Skin epidermis (tissue), 12 donors: Measurements from ENCODE around the gene SLC4A9.
"Not testable (repeated sequence)": the region's sequence is repeated elsewhere in the genome, so short reads cannot be mapped to it uniquely, and the experiment has no call there.

ENCODE experiments used
- H3K27ac ChIP-seq, 21 experiments: fragments of 200-600 bp; sonication (generic) in 11 of 21; one replicate each; pipeline ENCODE4 v1.5.0; 2020; ENCODE audit warnings: mild to moderate bottlenecking in 3 of 21, inconsistent platforms in 2 of 21, moderate library complexity in 2 of 21
- H3K4me3 ChIP-seq, 7 experiments: fragments of 200-600 bp; sonication (generic) in 2 of 7; one replicate each; pipeline ENCODE4 v1.5.0; 2020; ENCODE audit warnings: inconsistent platforms in 2 of 7, mild to moderate bottlenecking in 2 of 7, moderate library complexity in 1 of 7

The SLC4A9 gene

DNA sequence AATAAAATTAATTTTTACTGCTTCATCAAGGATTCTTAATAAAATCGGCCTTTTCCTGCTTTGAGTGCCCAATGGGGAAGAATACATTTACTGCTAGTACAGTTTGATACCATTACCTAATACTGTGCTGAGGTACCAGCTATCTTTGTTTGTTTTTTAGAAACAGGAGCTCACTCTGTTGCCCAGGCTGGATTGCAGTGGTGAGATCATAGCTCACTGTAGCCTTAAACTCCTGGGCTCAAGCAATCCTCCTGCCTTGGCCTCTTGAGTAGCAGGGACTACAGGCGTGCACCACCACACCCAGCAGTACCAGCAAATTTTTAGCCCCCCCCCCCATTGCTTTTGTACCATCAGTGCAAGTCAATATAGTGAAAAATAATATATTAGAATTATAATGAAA is 28.1 kb downstream of the SLC4A9 start:
- H3K4me3 ChIP-seq = no peak overlapping the region
- no peak overlapping the region for H3K27ac ChIP-seq

DNA sequence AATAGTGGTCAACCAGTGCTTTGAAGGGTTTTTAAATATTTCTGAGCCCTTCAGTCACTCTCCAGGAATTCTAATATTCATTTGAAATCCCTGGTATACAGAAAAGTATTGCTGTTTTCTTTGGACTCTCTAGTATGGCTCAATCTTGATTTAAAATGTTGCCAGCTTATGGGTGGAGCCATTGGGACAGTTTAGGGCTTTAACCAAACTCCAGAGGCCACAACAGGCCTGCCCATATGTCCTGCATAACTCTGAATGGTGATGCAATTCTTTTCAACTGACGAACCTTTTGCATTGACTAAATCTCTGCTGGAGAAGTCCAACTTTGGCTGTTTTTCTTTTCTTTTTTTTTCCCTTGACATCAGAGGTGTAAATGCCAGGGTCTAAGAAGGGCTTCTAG is 31.3 kb downstream of the SLC4A9 start:
- peak overlapping the region in 2 of 21 experiments; percentile 23 to 28 for H3K27ac ChIP-seq

DNA sequence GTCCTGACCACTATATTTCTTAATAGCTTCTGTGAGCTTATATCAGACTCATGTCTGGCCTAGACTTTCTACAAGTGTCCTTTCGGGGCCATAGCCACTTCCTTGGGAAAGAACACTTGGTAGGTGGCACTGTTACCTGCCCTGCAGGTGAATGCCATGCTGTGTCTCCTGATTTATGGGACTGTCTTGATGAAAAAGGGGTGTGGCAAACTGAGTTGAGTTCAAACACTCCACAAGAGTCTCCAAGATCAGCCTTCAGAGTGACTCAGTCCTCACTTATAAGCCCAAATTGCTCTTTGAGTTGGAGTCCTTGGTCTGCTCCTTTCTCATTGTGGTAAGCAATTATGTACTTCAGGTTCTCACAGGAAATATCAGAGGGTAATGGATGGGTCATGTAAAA is 31.7 kb downstream of the SLC4A9 start:
- peak overlapping the region in 2 of 21 experiments; percentile 23 to 28 for H3K27ac ChIP-seq

More for the DNA sequence above, 31.3 kb downstream of the SLC4A9 start:
- no peak overlapping the region for H3K4me3 ChIP-seq

DNA sequence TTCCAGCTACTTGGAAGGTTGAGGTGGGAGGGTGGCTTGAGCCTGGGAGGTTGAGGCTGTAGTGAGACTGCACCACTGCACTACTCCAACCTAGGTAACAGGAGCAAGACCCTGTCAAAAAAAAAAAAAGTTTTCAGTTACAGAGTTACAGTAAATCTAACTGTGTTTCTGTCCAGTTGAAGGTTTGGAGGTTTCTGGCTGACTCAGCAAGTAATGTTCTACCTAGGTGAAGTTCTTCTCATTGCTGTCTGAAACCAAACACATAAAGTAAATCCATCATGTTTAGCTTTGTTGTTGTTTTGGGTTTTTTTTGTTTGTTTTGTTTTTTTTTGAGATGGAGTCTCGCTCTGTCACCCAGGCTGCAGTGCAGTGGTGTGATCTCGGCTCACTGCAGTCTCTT is 33.7 kb downstream of the SLC4A9 start:
- Histone ChIP-seq H3K27ac (no peak overlapping the region), H3K4me3 (no peak overlapping the region)

More for the DNA sequence above, 31.7 kb downstream of the SLC4A9 start:
- H3K4me3 ChIP-seq = no peak overlapping the region

DNA sequence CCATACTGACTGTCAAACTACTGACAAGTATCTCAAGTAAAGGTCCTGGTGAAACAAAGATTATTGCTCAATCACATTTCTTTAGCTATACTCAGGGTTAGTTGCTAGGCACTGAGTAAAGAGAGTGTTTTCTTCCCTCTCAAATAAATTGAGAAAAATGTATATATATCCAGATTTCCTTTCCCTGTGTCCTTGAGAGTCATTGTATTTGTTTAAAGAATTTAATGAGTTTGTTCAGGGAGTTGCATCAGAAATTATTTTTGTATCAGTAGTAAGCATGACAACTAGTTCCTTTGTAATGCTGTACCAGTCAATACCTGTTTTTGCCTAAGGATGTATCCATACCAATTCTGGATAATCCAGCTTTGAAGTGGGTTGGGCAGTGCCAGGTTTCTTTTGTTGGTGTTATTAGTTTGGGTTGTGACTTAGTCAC is 38.4 kb downstream of the SLC4A9 start:
- Histone ChIP-seq H3K27ac (peak overlapping the region in 16 of 21 experiments; percentile 16 to 93 (median 64)), H3K4me3 (no peak overlapping the region)

DNA sequence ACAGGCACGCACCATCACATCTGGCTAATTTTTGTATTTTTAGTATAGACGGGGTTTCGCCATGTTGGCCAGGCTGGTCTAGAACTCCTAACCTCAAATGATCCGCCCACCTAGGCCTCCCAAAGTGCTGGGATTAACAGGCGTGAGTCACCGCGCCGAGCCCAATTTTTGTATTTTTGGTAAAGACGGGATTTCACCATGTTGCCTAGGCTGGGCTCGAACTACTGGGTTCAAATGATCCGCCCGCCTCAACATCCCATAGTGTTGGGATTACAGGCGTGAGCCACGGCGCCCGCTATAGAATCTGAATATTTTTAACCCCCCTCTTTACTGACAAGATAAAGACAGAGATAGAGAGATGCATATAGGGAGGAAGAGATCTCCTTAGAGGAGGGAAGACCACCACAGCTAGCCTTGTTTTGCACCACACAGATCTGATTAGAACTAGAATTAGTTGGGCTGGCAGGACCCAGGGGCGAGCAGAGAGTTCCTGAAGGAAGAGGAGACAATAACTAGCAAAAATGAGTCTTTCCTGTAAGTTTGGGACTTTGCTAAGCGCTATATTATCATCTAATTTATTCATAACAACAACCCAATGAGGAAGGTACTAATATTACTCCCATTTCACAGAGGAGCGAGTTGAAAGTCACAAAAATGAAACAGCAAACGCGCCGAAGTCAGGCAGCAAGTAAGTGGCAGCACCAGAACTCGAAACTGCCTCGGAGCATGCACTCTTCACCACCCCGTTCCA is 40.2 kb downstream of the SLC4A9 start:
- Histone ChIP-seq H3K4me3 (peak overlapping the region; percentile 83 to 100 (median 94)), H3K27ac (peak overlapping the region; percentile 65 to 97 (median 88))

DNA sequence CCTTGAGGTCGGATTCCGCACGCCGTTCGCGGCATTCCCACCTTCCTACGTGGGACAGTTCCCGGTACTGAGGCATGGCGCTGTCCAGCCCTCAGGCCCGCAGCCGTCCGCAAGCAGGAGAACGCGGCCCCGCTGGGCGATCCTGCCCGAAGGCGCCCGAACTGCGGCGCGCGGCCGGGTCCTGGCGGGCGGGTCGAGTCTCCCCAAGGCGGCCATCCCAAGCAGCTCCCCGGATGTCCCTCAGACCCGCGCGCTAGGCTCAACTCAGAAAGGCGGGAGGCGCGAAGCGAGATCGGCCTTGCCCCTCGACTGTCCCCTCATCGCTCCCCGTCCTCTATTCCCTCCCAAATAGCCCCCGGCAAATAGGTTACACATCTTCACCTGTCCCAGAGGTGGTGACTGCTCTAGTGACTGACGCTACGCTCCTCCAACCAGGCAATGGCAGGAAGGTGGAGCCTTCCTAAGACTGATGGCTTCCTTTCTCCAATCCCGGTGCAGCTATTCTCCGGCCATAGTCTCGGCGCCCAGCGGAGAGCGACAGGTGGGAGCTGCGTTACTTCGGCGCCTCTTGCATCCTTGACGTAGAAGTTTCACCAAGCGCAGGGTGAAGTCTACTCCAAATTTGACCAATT is 40.9 kb downstream of the SLC4A9 start:
- H3K27ac ChIP-seq = peak overlapping the region; percentile 65 to 97 (median 88)
- H3K4me3 ChIP-seq = peak overlapping the region; percentile 83 to 100 (median 94)

DNA sequence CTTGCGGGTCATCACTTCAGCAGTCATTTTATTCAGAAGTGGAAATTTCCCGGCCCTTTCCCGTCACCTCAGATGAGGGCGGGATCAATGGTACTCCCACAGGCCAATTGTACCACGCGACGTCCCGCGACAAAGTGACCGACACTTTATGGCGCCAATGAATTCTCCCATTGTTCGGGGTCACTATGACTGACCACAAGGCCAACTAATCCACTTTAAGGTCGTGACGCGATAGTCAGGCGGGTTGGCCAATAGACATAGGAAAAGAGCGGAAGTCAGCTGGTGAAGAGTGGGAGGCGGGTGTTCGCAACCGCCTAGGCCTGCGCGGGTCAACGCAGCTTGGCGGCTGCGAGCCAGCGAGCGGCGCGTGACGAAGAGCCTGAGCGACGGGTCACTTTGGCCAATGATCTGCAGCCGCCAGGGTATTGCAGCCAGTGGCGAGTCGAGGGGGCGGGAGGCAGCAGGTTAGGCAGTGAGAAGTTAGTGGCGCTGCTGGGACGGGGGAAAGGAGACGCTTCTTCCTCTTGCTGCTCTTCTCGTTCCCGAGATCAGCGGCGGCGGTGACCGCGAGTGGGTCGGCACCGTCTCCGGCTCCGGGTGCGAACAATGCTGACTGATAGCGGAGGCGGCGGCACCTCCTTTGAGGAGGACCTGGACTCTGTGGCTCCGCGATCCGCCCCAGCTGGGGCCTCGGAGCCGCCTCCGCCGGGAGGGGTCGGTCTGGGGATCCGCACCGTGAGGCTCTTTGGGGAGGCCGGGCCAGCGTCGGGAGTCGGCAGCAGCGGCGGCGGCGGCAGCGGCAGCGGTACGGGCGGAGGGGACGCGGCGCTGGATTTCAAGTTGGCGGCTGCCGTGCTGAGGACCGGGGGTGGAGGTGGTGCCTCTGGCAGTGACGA is 41.6 kb downstream of the SLC4A9 start, which contains the start of gene ANKHD1:
Gene ANKHD1, plus strand, starts transcription at position 472 of the 896 bp plus-strand sequence. Its CDS starts 135 bp downstream, at position 607.
- H3K27ac ChIP-seq = peak within 1 kb of the TSS; percentile 73 to 98 (median 95)
- H3K4me3 ChIP-seq = peak within 1 kb of the TSS; percentile 87 to 100 (median 97)

DNA sequence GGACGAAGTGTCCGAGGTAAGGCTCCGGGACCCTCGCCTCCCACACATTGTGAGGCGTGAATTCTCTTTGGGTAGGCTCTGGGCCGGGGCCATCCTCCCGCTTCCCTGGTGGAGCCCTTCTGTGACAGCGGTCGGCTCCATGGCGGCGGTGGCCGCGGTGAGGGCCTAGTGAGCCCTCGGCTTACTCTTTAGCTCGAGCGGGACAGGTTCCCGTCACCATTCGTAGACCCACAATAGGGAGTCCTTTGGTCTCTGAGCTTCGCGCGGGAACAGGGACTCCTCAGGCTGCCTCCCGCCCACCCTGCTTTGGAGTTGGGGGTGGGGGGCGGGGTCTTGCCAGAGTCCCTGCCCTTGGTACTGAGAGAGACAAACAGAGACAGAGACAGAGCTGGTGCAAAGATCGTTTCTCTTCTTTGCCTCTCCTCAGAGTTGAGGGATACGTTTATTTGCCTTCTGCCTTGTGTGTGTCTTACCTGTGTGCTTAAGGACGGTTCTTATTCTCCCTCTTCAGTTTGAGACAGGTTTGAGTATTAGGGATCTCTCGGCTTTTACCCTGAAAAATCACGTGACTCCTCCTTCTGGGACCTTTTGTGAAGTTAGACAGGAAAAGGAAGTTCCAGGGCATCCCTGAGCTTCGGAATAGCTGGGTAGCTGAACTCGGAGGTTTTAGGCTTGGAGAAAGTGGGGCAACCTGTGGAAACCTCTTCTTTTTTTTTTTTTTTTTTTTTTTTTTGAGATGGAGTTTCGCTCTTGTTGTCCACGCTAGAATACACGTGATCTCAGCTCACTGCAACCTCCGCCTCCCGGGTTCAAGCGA is 42.5 kb downstream of the SLC4A9 start:
- Histone ChIP-seq H3K4me3 (peak overlapping the region; percentile 84 to 100 (median 97)), H3K27ac (peak overlapping the region; percentile 73 to 98 (median 95))

DNA sequence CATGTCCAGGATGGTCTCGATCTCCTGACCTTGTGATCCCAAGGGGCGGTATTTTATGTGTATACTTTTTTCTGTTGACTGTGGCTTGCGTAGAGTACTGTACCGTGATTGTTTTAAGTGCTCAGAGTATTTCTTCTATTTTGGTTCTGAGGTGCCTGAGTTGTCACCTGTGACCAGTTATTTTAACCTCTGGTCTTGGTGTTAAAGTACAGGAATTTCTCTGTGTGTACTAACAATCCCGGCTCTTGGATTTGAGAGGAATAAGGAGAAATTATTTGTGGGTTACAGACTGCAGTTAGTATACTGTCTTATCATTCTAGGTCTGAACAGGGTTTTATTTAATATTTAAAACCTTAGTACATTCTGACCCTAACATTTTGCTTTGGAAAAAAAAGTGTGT is 43.6 kb downstream of the SLC4A9 start:
- Histone ChIP-seq H3K4me3 (peak overlapping the region in 5 of 7 experiments; percentile 84 to 98 (median 92)), H3K27ac (peak overlapping the region in 1 of 21 experiments; percentile 17)

DNA sequence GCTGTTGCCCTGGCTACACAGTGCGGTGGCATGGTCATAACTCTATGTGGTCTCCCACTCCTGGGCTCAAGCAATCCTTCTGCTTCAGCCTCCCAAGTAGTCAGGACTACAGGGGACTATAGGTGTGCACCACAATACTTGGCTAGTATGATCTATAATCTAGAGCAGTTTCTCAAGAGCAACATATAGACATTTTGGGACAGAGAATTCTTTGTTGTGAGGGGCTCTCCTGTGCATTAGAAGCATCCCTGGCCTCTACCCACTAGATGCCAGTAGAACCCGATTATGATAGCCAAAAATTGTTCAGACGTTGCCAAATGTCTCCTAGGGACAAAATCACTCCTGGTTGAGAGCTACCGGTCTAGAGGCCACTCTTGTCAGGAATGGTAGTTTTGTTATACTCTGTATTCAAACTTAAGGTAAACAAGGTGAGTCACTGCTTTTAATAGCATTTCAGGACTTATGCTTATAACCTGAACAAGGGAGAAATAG is 48.8 kb downstream of the SLC4A9 start:
- no peak overlapping the region for H3K4me3 ChIP-seq
- H3K27ac ChIP-seq = no peak overlapping the region

DNA sequence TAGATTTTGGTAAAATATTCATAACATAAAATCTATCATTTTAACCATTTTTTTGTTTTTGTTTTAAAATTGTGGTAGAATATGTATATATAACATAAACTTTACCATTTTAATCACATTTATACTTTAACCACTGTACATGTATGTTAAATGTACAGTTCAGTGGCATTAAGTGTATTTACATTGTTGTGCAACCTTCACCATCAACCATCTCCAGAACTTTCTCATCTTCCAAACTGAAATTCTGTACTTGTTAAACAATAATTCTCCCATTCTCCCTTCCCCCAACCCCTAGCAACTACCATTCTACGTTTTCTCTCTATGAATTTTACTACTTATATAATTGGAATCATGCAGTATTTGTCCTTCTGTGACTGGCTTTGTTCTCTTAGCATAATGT is 53.2 kb downstream of the SLC4A9 start:
- Histone ChIP-seq H3K27ac (no peak overlapping the region), H3K4me3 (no peak overlapping the region)

DNA sequence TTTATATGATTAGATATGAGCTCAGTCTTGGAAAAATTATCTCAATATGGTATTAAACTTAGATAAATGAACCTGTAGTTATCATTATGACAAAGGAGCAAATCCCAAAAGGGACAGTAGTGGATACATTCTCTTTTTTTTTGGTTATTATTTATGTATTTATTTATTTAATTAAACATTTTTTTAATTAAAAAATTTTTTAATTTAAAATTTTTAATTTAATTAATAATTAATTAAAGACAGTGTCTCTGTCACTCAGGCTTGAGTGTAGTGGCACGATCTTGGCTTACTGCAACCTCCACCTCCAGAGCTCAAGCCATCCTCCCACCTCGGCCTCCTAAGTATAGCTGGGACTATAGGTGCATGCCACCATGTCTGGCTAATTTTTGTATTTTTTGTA is 57.2 kb downstream of the SLC4A9 start:
- Histone ChIP-seq H3K27ac (no peak overlapping the region), H3K4me3 (no peak overlapping the region)

DNA sequence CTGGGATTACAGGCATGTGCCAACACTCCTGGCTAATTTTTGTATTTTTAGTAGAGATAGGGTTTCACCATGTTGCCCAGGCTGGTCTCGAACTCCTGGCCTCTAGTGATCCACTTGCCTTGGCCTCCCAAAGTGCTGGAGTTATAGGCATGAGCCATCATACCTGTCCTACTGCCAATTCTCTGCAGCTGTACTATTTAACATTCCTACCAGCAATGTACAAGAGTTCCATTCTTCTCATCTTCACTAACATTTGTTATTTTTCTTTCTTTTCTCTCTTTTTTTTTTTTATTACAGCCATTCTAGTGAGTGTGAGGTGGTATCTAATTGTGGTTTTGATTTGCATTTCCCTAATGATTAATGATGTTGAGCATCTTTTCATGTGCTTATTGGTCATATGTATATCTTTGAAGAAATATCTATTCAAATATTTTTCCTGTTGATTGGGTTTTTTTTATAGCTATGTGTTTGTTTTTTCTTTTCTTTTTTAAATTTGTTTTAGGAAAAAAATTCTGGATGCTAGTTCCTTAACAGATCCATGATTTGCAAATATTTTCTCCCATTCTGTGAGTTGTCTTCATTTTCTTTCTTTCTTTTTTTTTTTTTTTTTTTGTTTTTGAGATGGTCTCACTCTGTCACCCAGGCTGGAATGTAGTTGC is 59.0 kb downstream of the SLC4A9 start:
- H3K4me3 ChIP-seq = no peak overlapping the region
- no peak overlapping the region for H3K27ac ChIP-seq

DNA sequence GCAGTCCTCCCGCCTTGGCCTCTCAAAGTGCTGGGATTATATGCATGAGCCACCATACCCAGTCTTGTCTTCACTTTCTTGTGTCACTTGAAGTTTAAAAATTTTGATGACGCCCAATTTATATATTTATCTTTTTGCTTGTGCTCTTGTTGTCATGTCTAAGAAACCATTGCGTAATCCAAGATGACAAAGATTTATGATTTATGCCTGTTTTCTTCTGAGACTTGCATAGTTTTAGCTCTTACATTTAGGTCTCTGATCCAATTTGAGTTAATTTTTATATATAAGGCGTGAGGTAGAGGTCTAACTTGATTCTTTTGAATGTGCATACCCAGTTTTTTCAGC is 60.2 kb downstream of the SLC4A9 start:
- Histone ChIP-seq H3K27ac (no peak overlapping the region), H3K4me3 (no peak overlapping the region)

DNA sequence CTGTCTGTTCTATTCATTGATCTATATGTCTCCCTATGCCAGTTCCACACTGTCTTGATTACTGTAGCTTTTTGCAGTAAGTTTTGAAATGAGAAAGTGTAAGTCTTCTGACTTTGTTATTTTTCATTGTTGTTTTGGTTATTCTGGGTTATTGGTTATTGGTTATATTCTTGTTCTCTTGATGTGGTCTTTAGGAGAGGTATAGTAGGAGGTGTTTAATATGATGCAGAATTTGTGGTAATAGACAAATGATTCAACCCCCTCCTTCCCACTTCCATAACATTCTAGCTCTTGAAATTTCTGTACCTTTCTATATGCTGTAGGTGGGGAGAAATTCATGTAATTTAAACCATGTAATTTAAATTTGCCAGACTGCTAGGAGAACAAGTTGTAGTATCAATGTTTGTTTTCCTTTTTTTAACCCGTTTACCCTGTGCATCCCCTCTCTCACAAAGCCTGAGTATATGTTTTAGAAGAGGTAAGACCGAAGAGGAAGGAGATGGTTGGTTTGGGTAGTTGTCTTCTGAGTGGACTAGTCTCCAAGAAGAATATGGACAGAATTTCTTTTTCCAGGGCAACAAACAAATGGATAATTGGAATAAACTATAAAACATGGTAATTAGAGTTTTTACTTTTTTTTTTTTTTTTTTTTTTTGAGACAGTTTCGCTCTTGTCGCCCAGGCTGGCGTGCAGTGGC is 60.8 kb downstream of the SLC4A9 start:
- Histone ChIP-seq H3K4me3 (no peak overlapping the region), H3K27ac (peak overlapping the region in 1 of 21 experiments; percentile 38)

DNA sequence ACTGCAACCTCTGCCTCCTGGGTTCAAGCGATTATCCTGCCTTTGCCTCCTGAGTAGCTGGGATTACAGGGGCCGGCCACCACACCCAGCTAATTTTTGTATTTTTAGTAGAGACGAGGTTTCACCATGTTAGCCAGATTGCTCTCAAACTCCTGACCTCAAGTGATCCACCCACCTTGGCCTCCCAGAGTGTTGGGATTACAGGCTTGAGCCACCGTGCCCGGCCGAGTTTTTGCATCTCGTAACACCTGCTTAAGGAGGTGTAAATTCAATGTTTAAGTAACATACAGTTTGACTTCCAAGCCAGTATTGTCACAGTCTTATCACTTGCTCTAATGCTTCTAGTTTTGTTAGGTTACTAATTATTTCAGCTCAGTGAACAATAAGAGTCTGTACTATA is 61.4 kb downstream of the SLC4A9 start:
- not testable (repeated sequence) for H3K27ac ChIP-seq, H3K4me3 ChIP-seq

DNA sequence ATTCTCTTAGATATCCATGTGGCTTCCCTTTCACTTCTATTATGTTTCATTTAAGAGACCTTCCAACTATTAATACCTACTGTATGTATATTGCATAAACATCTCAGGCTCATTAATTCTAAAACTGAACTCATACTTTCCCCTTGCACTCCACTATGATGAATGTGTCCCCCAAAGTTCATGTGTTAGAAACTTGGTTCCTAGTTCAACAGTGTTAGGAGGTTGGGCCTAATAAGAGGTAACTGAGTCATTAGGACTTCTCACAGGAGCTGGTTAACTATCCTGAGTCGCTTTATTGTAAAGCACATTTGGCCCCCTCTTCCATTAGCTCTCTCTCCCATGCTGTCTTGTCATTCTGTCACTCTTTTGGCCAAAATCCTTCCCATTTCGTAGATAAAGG is 63.6 kb downstream of the SLC4A9 start:
- no peak overlapping the region for H3K4me3 ChIP-seq
- H3K27ac ChIP-seq = no peak overlapping the region
